Sigmoid colon (tissue), 7 donors: ENCODE measurements around the gene TMEM170B. TPM values are rescaled to one million over a fixed set of nuclear protein-coding genes. Genes with fewer than 3 reads are reported as not detected.

ENCODE experiments used
- DNase-seq: peaks from one replicate; pipeline ENCODE4 v3.0.0-alpha.2; 2019
- H3K27ac ChIP-seq, 4 donors: fragments of 200-600 bp; sonication (generic); one replicate each; pipeline ENCODE4 v1.5.1; 2016 to 2019; ENCODE audit warnings: mild to moderate bottlenecking in 1 of 4
- H3K27me3 ChIP-seq, 3 donors: fragments of 200-600 bp; sonication (generic); one replicate each; pipeline ENCODE4 v1.5.1; 2019; ENCODE audit warnings: mild to moderate bottlenecking in 1 of 3
- H3K36me3 ChIP-seq, 4 donors: fragments of 200-600 bp; sonication (generic); one replicate each; pipeline ENCODE4 v1.5.1; 2016 to 2019
- H3K4me1 ChIP-seq, 4 donors: fragments of 200-600 bp; sonication (generic); one replicate each; pipeline ENCODE4 v1.5.1; 2017 to 2019
- H3K4me3 ChIP-seq, 4 donors: fragments of 200-600 bp; sonication (generic); one replicate each; pipeline ENCODE4 v1.5.1; 2017 to 2019; ENCODE audit warnings: mild to moderate bottlenecking in 2 of 4, moderate library complexity in 1 of 4
- H3K9me3 ChIP-seq, 4 donors: fragments of 200-600 bp in 3 of 4; sonication (generic) in 3 of 4; one replicate each; pipeline versions ENCODE4 v1.5.1 to v1.6.1; 2013 to 2019
- CTCF ChIP-seq, 4 experiments: fragments of 450-650 bp in 3 of 4; fragments of 200-600 bp in 1 of 4; IDR thresholded peaks; one replicate each; pipeline ENCODE4 v1.5.1; 2016 to 2019; ENCODE audit warnings: antibody characterized with exemption in 4 of 4, mild to moderate bottlenecking in 3 of 4, moderate library complexity in 2 of 4
- EP300 ChIP-seq, 4 donors: sonication (generic); formaldehyde crosslinking; IDR thresholded peaks; one replicate each; pipeline ENCODE4 v1.6.1; 2017; ENCODE audit warnings: antibody characterized with exemption in 4 of 4
- POLR2A ChIP-seq, 2 donors: fragments of 450-650 bp; IDR thresholded peaks; one replicate each; pipeline ENCODE4 v1.6.1; 2016; ENCODE audit warnings: antibody characterized with exemption in 2 of 2, mild to moderate bottlenecking in 2 of 2, moderate library complexity in 2 of 2
- POLR2AphosphoS5 ChIP-seq, 4 donors: sonication (generic); formaldehyde crosslinking; IDR thresholded peaks; one replicate each; pipeline ENCODE4 v1.6.1; 2017; ENCODE audit warnings: antibody characterized with exemption in 4 of 4
- WGBS, 2 donors: extraction: QIAGEN DNeasy Blood & Tissue Kit; methylation state at CpG; one replicate each; pipeline ENCODE4 v1.1.7; 2013; 5-methylcytosine and 5-hydroxymethylcytosine counted together
- intact Hi-C: fragments of 100-400 bp; cut with DNase I; formaldehyde crosslinking; loops from one replicate; pipeline ENCODE4 v1.15.1; 2023
- polyA plus RNA-seq, 3 donors: library from polyadenylated mRNA; stranded (reverse); fragments of 200-250 nt; gene quantifications; one replicate each; pipeline ENCODE4 v1.2.3, GENCODE V29; 2013
- total RNA-seq, 4 donors: library from RNA; depleted of rRNA; stranded (reverse); fragments of >200 nt; gene quantifications; one replicate each; pipeline ENCODE4 v1.1.0, GENCODE V29; 2016
- donor health status: healthy with polysubstance abuse.
- donor health status: Bipolar disorder and iron deficiency.
- donor health status: healthy.

The TMEM170B gene
- total and polyA plus RNA-seq, 7 donors: 0.92 to 11.0 (median 8.7) TPM

DNA sequence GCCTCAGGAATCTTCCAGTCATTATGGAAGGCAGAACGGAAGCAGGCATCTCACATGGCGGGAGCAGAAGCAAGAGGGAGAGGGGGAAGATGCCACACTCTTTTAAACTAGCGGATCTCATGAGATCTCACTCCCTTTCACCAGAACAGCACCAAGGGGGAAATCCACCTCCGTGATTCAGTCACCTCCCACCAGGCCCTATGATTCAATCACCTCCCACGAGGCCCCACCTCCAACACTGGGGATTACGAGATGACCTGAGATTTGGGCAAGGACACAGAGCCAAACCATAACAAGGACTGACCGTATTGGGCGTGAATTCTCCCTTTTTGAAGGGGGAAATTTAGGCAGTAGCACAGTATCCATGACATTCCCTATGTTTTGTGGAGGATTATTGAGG lies 88.8 kb downstream of the TMEM170B start:
- Histone ChIP-seq H3K4me1 (peaks cover 0 to 26% (median 8%) of the 10 kb centered on the region in 4 donors), H3K36me3 (no peaks in the 10 kb centered on the region), H3K4me3 (no peak overlapping the region), H3K9me3 (no peaks in the 10 kb centered on the region), H3K27ac (no peak overlapping the region), H3K27me3 (no peaks in the 10 kb centered on the region)
- 90 to 92% methylated on average over 8 of the region's 8 CpGs for WGBS, 2 donors
- DNase-seq: no peak
- intact Hi-C loops: no loop called here
- no peak for TF ChIP-seq POLR2A (IDR thresholded peaks at IDR 0.05)
- TF ChIP-seq CTCF (IDR thresholded peaks at IDR 0.05): no peak
- TF ChIP-seq POLR2AphosphoS5 (IDR thresholded peaks at IDR 0.05): no peak
- no peak for TF ChIP-seq EP300 (IDR thresholded peaks at IDR 0.05)

DNA sequence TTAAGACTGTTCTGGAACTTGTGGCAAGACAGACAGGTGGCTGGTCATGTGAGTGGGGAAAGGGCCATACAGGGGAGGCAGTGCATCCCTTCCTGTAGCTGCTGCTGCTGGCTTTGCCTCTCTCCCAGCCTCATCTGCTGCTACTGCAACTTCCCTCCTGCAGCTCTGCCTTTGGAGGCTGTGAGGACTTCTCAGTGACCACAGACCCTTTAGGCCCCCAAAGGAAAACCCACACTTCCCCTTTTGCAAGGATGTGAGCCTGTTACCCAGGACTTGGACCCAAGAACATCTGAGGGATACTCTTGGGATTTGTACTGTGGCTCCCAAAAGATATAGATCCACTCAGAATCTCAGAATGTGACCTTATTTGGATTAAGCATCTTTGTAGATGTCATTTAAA lies 91.0 kb downstream of the TMEM170B start:
- no peak overlapping the region for H3K4me3 ChIP-seq
- no peaks in the 10 kb centered on the region for H3K27me3 ChIP-seq
- intact Hi-C loops: no loop called here
- peaks cover 0 to 10% (median 4%) of the 10 kb centered on the region in 4 donors for H3K4me1 ChIP-seq
- no peak for DNase-seq
- no peaks in the 10 kb centered on the region for H3K36me3 ChIP-seq
- H3K9me3 ChIP-seq: no peaks in the 10 kb centered on the region
- TF ChIP-seq CTCF (IDR thresholded peaks at IDR 0.05): no peak
- TF ChIP-seq EP300 (IDR thresholded peaks at IDR 0.05): no peak
- TF ChIP-seq POLR2A (IDR thresholded peaks at IDR 0.05): no peak
- TF ChIP-seq POLR2AphosphoS5 (IDR thresholded peaks at IDR 0.05): no peak
- H3K27ac ChIP-seq: no peak overlapping the region

- Histone ChIP-seq H3K27ac (no peak overlapping the region), H3K9me3 (no peaks in the 10 kb centered on the region), H3K4me1 (peaks cover 0 to under 1% (median 0%) of the 10 kb centered on the region in 4 donors), H3K4me3 (no peak overlapping the region), H3K36me3 (no peaks in the 10 kb centered on the region), H3K27me3 (no peaks in the 10 kb centered on the region)
- 77 to 91% methylated on average over 7 of the region's 7 CpGs for WGBS, 2 donors
- TF ChIP-seq EP300 (IDR thresholded peaks at IDR 0.05): no peak
- no peak for TF ChIP-seq POLR2A (IDR thresholded peaks at IDR 0.05)
- no peak for TF ChIP-seq POLR2AphosphoS5 (IDR thresholded peaks at IDR 0.05)
- no peak for TF ChIP-seq CTCF (IDR thresholded peaks at IDR 0.05)
- DNase-seq: no peak
- intact Hi-C loops: no loop called here
Observed at GRCh38 chr6:11631008-11631407, 93.5 kb downstream of the TMEM170B start.

GRCh38 chr6:11631539-11631938 lies 94.0 kb downstream of the TMEM170B start:
- H3K27ac ChIP-seq: no peak overlapping the region
- WGBS, 2 donors: 86 to 92% methylated on average over 5 of the region's 5 CpGs
- no peaks in the 10 kb centered on the region for H3K9me3 ChIP-seq
- DNase-seq: no peak
- no peaks in the 10 kb centered on the region for H3K27me3 ChIP-seq
- TF ChIP-seq POLR2AphosphoS5 (IDR thresholded peaks at IDR 0.05) (no peak), CTCF (IDR thresholded peaks at IDR 0.05) (no peak), EP300 (IDR thresholded peaks at IDR 0.05) (no peak), POLR2A (IDR thresholded peaks at IDR 0.05) (no peak)
- H3K4me1 ChIP-seq: no peaks in the 10 kb centered on the region
- H3K36me3 ChIP-seq: no peaks in the 10 kb centered on the region
- no peak overlapping the region for H3K4me3 ChIP-seq
- intact Hi-C loops: no loop called here

DNA sequence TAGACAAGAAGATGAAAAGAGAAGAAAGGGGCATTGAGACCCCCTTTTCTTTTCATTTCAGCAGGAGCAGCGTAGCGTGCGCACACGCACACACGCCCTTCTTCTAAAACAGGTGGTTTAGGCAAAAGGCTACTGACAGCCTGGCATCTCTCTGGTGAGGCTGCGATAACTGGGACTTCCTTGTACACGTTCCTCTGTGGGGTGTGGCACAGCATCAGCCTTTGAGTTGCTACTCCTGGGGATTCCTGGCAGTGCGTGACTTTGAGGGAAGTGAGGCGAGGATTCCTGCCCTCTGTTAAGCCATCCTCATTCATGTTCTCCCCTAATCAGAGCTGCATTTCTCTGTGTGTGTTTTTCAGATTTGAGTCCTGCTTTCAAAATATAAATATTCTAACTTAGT lies 94.7 kb downstream of the TMEM170B start:
- no peak overlapping the region for H3K27ac ChIP-seq
- H3K36me3 ChIP-seq: no peaks in the 10 kb centered on the region
- intact Hi-C loops: no loop called here
- WGBS, 2 donors: 17 to 56% methylated on average over 9 of the region's 9 CpGs
- H3K9me3 ChIP-seq: no peaks in the 10 kb centered on the region
- H3K4me3 ChIP-seq: no peak overlapping the region
- H3K27me3 ChIP-seq: no peaks in the 10 kb centered on the region
- no peak for DNase-seq
- H3K4me1 ChIP-seq: no peaks in the 10 kb centered on the region
- TF ChIP-seq CTCF (IDR thresholded peaks at IDR 0.05) (no peak), POLR2AphosphoS5 (IDR thresholded peaks at IDR 0.05) (no peak), POLR2A (IDR thresholded peaks at IDR 0.05) (no peak), EP300 (IDR thresholded peaks at IDR 0.05) (no peak)
